GM21367 (cell line): ENCODE results near the gene CA7.

Experiments
- ATAC-seq: cut with Tn5 transposase; IDR thresholded peaks from one replicate; pipeline ENCODE4 v1.9.1; 2021; ENCODE audit not compliant: unreplicated experiment

Gene CA7

DNA sequence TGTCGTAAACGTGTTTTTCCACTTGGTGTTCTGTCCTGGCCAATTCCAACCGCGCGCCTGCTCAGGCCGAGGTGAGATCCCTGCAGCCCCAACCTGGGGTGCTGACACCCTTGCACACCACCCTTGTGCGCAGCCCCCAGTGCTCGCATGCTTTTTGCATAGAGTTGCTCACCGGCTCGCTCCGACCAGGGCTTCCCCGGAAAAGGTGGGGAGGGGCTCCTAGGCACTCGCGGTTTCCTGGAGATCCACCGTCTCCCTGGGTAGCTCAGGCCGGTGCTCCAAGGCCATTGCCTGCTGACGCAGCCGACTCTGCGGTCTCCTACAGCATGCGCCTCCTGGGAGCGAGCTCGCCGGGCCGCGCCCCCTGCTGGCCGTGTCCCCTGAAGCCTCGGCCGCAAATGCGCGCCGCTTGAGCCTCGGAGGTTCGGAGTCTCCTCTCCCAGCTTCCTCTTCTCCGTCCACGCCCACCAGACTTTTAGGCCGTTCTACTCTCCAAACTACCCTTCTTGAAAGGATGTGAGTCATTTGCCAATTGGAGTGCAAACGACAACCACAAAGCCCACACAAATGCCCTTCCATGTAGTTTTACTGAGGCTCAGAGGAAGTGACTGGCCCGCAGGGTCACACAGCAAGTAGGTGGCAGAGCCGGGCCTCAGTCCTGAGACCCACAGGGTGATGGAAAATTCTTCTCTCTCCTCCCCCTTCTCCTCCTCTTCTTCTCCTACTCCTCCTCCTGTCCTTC lies 28.9 kb downstream of the CA7 start:
- ATAC-seq = peak; percentile 81

DNA sequence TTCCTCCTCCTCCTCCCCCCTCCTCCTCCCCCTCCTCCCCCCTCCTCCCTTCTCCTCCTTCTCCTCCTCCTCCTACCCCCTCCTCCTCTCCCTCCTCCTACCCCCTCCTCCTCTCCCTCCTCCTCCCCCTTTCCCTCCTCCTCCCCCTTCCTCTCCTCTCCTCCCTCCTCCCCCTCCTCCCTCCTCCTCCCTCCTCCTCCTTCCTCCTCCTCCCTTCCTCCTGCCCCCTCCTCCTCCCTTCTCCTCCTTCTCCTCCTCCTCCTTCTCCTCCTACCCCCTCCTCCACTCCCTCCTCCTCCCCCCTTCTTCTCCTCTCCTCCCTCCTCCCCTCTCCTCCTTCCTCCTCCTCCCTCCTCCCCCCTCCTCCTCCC lies 29.5 kb downstream of the CA7 start:
- ATAC-seq = no peak

DNA sequence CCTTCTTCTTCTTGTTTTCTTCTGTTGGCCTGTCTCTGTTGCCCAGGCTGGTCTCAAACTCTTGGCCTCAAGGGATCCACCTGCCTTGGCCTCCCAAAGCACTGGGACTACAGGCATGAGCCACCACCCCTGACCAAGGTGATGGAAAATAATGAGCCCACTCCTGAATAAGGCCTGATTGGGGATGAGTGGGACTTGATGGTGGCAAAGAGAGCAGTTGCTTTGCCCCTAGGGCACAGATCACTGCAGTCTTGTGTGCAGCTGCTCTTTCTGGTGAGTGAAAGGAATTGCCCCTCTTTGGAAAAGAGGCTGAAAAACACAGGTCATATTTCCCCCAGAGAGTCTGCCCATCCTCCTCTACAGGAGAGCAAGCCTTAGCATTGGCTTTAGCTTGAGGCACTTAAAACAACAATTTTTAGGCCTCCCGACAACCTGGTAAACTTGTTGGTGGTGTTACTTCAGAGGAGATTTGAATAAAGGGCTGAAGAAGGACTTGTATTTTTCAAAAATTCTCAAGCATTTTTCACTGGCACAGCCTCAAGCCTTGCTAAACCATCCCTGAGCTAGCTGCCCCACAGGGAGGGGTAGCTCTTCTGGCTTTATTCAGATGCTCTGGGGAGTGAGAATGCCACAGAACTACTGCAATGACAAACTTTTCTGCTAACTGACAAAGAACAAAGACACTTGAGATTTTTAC lies 30.0 kb downstream of the CA7 start:
- ATAC-seq = no peak

DNA sequence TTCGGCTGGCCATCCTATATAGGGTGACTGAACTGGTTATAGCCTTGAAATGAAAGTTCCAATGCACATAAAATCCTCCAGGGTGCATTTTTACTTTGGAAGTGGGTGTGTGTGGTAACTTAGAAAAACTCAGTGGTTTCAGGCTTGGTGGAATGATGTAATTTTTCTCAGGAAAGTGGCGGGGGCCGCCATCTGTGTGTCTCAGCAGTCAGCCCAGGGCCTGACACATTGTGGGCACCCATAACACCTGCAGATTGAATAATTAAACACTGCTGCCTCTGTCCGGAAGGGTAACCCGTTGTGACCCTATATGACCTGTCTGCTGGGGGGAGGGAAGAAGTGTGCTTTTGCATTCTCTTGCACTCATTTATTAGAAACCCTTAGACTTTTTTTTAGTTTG lies 33.9 kb downstream of the CA7 start:
- ATAC-seq = no peak

DNA sequence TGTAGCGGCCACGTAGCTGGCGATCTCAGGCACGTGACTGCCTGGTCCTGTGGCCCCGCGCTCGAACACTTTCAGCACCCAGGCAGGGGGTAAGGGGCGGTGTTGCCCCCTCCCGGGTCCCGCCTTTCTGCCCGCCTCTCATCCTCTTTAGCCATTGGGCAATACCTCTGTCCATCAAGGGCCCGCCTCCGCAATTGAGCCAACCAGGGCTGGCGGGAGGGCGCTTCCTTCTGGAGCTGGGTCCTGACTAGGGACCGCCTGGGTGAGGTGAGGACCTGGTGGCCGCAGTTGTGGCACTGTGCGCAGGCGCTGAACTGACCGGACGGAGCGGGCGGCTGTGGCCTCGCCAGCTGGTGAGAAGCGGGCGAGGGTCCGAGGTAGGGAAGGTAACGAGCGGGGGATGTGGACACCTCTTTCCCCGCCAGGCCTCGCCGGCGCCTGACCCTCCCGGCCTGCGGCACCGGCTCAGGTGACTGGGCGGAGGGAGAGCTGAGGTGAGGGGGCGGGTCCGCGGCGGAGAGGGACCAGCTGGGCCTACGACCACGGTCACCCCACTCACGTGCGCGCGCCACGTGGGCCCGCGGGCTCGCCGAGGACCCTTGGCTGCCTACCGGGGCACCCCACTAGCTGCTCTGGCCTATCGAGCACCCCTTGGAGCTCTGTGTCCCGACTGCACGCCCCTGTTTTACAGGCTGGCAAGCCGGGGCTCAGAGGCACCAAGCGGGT lies 36.2 kb downstream of the CA7 start, which contains the start of gene PDP2:
Gene PDP2, plus strand, starts transcription at position 228 of the 726 bp plus-strand sequence. CDS start 3,770 bp downstream, outside the sequence.
- ATAC-seq = peak; percentile 90

DNA sequence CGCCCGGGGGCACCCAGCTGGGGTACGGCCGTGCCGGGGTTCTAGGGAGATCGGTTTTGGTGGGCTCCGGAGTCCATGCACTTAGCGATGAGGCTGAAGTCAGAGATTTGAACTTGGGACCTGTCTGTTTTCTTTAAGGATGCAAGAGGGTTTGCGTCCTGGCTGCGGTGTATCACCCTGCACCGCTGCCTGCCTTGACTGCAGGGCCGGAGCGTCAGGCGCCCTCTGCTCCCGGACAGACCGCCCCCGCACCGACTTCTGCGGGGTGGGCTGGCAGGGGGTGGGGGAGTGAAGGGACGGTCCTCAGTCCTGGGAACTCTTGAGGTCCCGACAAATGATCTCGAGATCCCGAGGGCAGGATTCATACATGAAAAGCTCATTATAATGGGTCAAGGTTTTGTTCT lies 36.8 kb downstream of the CA7 start:
- ATAC-seq = peak; percentile 9

DNA sequence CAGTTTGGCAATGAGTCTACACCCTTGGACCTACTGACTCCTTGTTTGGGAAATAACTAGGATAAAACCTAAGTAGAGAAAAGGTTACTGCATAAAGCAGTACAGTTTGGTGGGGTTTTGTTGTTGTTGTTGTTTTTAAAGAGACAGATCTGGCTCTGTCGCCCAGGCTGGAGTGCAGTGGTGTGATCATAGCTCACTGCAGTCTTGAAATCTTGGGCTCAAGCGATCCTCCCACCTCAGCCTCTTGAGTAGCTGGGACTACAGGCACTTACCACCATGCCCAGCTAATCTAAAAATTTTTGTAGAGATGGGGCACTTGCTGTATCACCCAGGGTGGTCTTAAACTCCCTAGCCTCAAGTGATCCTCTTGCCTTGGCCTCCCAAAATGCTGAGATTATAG lies 37.3 kb downstream of the CA7 start:
- ATAC-seq = no peak

DNA sequence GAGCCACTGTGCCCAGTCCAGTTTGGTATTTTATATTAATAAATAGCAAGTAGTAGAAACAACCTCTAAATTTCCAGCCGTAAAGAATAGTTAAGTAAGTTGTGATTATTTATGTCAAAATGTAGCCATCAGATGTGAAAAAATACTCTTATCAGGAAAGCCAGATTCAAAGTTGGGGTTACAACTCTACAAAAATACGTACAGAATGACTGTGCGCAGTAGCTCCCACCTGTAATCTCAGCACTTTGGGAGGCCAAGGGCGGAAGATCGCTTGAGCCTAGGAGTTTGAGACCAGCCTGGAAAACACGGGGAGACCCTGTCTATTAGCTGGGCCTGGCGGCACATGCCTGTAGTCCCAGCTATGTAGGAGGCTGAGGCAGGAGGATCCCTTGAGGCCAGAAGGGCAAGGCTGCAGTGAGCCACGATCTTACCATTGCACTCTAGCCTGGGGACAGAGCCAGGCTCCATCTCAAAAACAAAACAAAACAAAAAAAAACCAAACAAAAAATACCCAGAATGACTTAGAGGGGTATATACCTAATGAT lies 37.8 kb downstream of the CA7 start:
- ATAC-seq = no peak

DNA sequence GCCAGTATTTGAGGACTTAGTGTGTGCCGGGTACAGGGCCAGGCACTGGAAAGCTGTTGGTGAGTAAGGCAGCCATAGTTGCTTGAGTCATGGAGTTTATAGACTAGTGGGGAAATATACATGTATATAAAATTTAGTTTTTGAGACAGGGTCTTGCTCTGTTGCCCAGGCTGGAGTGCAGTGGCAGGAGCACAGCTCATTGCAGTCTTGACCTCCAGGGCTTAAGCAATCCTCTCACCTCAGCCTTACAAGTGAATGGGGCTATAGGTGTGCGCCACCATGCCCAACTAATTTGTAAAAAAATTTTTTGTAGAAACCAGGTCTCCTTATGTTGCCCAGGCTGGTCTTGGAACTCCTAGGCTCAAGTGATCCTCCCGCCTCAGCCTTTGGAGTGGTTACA lies 38.5 kb downstream of the CA7 start:
- ATAC-seq = no peak

DNA sequence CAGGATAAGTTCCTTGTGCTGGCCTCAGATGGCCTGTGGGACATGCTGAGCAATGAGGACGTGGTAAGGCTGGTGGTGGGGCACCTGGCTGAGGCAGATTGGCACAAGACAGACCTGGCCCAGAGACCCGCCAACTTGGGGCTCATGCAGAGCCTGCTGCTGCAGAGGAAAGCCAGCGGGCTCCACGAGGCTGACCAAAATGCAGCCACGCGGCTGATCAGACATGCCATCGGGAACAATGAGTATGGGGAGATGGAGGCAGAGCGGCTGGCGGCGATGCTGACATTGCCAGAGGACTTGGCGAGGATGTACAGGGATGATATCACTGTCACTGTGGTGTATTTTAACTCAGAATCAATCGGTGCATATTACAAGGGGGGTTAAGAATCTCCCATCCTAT lies 41.3 kb downstream of the CA7 start:
- ATAC-seq = no peak

DNA sequence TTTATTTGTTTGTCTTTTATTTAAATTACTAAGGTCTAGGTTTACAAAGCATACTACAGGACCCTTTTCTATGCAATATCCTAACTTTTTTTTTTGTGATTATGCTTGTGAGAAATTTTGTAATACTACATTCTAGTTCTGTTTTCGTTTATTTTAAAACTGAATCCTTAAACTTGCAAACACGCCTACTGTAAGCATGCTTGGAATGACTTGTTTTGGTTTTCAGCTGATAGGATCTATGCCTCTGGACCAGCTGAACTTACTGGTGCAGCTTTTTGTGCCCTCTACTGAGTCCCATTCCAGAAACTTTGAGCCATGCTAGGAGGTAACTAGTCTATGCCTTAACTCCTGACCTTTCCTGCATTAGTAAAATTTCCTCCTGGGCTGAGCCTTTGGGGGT lies 42.1 kb downstream of the CA7 start:
- no peak for ATAC-seq

DNA sequence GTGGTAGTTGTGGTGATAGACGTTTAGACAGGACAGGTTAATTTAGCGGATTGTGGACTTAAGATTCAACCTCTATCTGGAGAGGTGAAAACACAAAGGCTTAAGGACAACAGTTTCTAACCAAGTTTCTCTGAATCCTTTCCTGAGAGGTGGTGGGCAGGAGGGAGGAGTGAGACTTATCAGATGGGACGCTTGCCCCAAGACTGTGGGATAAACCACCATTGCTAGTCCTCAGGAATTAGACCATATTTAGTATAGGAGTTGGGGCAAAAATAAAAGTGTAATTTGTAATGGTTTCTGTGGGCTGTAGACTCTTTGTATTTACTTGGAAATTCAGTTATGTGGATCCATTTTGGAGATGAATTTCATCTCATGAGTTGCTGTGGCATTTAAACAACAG lies 42.7 kb downstream of the CA7 start:
- ATAC-seq = no peak

DNA sequence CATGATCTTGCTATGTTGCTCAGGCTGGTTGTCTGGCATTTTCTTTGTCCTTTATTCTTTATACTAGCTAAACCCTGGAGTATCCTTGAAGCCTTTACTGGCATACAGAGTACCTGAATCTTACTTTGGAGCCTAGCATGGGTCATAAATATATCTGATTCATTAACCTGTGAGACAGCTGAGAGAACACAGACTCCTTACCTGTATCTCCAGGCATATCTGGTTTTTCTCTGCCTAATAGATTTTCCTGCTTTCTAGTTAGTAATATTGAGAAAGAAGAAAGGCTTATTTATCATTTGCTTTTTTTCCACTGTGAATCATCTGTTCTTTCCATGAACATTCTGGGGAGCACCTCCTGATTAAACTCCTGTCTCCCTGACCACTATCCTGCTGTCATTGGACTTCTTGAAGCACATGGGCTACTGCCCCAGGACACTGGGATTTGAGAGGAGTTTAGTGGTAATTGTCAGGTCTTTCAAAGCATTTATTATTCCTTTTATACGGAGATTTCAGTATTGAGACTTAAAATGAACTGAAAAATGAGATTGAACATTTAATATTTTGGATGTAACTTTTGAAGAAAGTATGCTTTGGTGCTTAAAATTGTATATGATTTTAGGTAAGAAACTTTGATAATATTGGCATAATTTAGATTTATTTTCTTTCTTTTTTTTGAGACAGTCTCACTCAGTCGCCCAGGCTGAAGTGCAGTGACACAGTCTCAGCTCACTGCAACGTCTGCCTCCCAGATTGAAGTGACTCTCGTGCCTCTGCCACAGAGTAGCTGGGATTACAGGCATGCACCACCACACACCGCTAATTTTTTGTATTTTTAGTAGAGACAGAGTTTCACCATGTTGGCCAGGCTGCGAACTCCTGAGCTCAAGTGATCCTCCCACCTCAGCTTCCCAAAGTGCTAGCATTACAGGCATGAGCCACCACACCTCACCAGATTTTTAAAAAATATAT lies 44.7 kb downstream of the CA7 start:
- ATAC-seq = no peak

DNA sequence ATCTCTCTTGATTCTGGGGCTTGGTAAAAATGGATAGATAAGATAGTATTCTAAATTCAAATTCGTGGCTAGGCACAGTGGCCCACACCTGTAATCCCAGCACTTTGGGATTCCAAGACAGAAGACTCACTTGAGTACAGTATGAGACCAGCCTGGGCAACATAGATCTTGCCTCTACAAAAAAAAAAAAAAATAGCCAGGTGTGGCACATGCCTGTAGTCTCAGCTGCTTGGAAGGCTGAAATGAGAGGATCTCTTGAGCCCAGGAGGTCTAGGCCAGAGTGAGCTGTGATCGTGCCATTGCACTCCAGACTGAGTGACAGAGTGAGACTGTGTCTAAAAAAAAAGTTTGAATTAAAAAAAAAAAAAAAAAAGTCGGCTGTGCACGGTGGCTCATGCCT lies 45.4 kb downstream of the CA7 start:
- ATAC-seq = no peak

DNA sequence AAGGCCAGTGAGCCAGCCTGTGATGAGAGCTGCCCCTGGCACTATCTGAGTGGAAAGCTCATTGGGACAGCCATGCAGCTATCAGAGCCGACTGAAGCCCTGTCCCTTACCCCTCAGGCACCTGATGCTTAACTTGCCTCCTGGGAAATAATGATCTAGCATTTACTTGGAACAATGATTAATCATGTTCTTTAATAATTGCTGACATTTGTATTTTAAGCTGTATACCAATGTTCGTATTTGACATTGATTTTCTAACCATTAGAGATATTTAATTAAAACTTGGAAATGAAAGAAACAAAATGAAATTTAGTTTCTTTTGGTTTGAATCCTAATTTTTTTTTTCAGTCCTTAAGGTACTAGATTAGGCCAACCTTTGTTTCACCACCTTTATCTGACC lies 46.6 kb downstream of the CA7 start:
- no peak for ATAC-seq

DNA sequence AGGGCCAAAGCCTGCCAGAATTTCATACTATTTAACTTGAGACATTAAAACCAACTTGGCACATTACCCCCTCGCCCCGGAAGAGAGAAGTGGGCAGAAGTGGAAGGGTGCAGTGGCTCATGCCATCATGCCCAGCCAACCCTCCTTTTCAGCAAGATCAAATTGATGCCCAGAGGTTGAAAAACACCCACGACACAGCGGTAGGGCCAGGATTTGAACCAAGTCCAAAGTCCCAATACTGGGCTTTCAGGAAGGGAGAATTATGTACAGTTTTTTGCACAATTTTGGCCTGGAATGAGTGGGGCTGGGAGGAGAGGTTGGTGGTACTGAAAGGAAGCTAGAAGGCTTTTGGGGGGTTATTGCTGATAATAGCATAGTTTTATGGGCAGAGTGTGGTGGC lies 47.1 kb downstream of the CA7 start:
- ATAC-seq = no peak

DNA sequence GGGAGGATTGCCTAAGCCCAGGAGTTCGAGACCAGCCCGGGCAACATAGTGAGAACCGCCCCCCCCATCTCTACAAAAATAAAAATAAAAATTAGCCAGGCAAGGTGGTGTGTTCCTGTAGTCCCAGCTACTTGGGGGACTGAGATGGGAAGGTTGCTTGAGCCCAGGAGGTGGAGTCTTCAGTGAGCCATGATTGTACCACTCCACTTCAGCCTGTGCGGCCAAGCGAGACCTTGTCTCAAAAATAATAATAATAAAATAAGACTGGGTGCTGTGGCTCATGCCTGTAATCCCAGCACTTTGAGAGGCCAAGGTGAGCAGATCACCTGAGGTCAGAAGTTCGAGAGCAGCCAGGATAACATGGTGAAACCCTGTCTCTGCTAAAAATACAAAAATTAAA lies 47.6 kb downstream of the CA7 start:
- ATAC-seq = no peak

DNA sequence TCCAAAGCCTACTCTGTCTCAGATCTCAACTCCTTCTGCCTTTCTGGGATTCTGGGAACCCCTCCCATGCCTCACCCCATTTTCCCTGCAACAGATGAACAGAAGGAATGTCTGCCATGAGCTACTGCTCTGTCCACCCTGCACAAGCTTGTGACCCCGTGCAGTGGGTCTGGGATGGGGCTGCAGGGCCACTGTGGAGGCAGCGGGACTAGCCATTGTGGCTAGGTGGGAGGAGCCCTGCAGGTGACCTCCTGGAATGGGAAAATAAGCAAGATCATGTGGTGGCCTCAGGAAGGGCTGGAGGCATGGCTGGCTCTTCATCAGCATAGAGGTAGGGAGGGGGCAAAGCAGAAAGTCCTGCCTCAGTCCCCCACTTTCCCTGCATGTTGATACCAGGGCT lies 49.8 kb downstream of the CA7 start:
- no peak for ATAC-seq

DNA sequence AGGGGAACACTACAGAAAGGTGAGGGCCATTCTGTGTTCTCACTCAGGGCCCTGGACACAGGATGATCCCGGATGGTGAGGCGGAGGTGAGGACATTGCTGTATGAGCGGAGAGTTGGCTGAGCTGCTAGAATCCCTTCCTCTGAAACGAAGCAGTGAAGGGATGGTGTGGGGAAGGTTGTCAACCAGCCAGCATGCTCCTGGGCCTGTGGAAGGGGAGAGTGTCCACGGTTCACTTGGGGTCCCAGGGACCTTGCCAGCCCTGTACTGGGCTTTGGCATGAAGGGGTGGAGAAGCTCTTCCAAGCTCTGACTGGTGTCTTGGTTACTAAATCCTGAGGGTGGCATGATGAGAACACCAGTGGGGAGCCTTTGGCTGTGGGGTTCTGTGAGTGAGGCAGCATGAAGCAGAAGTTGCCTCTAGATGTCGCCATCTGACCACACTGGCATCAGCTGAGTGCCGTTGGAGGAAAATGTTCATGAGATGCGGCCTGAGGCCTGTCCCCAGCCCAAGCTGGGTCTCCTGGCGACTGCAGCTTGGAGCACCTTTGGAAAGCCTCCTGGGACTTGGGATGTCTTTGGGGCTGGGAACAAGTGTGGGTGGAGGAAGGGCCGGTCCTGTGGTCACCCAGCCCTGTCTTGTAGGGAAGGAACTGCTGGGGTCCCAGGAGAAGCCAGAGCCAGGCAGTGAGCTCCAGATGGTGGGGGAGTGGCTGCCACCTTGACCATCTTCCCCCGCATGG lies 50.9 kb downstream of the CA7 start:
- ATAC-seq = no peak

DNA sequence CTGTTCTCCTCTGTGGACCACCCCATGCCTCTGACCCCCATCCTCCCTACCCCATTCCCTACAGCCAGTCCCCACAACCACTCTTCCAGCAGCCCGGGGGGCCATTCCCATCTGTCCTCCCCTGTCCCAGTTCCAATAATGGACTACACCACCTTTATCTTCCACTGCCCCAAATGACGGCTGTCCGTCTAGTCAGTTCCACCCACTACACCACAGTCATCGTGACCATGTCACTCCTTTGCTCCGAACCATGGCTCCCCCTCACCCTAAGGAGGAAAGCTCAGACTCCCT lies 51.4 kb downstream of the CA7 start:
- ATAC-seq = no peak
